ENCODE data around the gene ADRM1. TPM values are rescaled to one million over a fixed set of nuclear protein-coding genes. Genes with fewer than 3 reads are reported as not detected.

ADRM1 gene
- total RNA-seq, 1 donor: 81.3 TPM

DNA sequence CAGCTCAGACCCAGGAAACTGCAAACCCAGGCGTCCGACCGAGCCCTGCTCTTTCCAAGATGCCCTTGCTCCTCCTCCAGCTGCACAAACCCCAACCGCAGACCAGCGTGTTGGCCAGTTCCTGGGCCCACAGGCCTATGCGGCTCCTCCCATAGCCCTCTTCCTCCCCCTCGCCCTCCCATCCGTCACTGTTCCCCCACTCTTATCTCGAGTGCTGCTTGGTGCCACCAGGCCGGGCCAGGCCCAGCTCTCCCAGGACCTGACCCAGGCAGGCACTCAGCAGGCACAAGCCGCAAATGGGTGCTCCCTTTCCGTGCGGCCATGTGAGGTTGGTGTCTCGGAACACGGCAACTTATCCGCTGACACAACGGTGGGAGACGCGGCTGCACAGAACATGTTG is 28.6 kb downstream of the ADRM1 start:
- H3K4me3 ChIP-seq (ENCODE audit: low read depth, low read length): no peak overlapping the region
- DNase-seq (ENCODE audit: low read depth): no peak
- TF ChIP-seq, protein P1, sequence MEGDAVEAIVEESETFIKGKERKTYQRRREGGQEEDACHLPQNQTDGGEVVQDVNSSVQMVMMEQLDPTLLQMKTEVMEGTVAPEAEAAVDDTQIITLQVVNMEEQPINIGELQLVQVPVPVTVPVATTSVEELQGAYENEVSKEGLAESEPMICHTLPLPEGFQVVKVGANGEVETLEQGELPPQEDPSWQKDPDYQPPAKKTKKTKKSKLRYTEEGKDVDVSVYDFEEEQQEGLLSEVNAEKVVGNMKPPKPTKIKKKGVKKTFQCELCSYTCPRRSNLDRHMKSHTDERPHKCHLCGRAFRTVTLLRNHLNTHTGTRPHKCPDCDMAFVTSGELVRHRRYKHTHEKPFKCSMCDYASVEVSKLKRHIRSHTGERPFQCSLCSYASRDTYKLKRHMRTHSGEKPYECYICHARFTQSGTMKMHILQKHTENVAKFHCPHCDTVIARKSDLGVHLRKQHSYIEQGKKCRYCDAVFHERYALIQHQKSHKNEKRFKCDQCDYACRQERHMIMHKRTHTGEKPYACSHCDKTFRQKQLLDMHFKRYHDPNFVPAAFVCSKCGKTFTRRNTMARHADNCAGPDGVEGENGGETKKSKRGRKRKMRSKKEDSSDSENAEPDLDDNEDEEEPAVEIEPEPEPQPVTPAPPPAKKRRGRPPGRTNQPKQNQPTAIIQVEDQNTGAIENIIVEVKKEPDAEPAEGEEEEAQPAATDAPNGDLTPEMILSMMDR (IDR thresholded peaks at IDR 0.05; ENCODE audit: insufficient read depth, low read length): no peak

DNA sequence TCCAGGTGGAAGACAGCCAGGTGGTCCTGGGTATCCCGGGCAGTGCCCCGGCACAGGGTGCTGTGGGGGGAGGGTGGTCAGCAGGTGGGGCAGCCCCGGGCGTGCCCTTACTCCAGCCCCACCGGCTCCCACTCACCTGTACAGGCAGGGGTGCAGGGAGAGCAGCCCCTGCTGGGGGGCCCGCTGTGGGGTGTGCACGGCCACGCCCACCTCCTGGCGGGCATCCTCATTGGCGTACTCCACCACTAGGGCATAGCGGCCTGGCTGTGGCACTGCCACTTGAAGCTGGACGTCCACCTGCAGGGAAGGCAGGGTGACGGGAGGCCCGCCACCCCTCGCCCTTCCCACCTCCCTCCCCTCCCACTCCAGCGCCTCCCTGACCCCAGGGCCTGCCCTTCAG is 29.6 kb downstream of the ADRM1 start:
- no peak overlapping the region for H3K4me3 ChIP-seq (ENCODE audit: low read depth, low read length)
- TF ChIP-seq, protein P1 (IDR thresholded peaks at IDR 0.05; ENCODE audit: insufficient read depth, low read length): no peak
- DNase-seq (ENCODE audit: low read depth): no peak

DNA sequence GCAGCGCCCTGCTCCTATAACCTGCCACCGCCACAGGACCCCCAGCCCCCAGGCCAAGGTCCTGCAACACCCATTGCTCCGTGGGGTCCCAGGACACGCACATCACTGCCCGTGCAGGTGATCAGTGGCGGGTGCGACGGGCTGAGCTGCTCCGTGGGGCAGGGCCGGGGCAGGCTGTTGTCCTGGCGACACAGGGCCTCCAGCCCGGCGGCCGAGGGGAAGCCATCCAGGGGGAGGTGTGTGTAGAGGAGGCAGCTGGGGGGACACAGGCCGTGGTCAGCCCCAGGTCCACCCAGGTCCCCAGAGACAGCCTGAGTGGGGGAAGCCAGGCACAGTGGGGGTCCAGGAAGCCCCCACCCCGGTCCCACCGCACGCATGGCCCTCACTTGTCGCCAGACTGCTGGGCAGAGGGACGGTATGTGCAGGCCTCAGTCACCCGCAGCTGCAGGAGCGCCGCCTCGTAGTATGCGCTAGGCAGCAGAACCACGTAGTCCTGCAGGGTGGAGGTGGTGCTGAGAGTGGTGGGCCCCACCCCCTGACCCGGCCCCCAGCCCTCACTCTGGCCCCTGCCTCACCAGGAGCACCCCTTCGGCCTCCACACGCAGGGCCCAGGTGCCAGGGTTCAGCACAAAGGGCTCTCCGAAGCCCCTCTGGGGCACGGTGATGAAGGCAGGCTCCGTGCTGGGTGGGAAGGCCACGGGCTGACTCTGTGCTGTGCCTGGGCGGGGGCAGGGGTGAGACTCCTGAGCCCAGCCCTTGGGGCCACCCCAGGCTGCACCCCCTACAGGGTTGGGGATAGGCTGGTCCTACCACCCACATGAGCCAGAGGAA is 30.4 kb downstream of the ADRM1 start:
- H3K4me3 ChIP-seq (ENCODE audit: low read depth, low read length): no peak overlapping the region
- no peak for DNase-seq (ENCODE audit: low read depth)
- TF ChIP-seq, protein P1 (IDR thresholded peaks at IDR 0.05; ENCODE audit: insufficient read depth, low read length): no peak

DNA sequence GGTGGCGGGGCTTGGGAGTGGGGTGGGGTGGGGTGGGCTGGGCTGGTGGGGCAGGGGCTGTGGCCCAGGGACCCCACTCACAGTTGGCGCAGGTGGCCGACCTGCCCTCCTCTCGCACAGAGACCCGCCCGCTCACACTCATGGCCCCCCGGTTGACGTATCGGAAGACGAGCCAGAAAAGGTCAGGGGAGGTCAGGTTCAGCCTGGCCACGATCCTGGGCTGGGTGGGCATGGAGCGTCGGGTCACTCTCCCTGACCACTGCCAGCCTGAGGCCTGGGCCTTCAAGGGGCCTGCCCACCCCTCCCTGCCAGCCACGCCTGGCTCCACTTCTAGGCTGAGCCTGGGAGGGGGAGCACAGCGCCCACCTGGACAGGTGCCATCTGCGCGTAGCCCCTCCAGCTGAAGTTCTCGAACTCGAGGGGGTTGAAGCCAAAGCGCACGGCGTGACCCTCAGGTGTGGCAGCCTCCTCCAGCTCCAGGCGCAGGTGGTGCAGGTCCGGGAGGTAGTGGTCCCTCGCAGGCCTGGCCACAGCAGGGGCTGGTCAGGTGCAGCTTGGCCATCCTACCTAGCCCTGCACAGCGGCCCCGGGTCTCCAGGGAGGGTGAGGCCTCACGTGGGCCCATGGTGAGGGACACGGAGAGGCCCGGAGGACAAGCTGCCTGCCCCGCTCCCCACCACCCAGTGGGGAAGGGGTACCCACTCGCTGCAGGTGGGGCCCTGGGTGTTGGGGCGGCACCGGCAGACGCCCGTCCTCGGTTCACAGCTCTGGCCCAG is 31.2 kb downstream of the ADRM1 start:
- no peak overlapping the region for H3K4me3 ChIP-seq (ENCODE audit: low read depth, low read length)
- DNase-seq (ENCODE audit: low read depth): no peak
- TF ChIP-seq, protein P1 (IDR thresholded peaks at IDR 0.05; ENCODE audit: insufficient read depth, low read length): no peak

DNA sequence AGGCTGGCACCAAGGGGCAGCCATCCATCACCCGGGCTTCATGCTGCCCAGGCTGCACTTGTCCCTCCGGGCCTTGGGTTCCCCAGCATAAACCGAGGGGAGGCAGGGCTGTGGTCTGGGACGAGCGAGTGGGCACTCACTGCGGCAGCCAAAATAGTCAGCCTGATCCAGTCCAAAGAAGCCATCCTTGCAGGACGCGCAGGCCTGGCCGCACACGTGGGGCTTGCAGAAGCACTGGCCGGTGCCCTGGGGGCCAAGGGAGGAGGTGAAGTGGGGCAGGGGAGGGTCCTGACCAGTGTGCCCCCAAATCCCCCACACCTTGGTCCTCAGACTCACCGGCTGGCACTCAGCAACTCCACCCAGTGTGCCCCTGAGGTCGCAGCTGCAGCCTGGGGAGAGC is 32.1 kb downstream of the ADRM1 start:
- H3K4me3 ChIP-seq (ENCODE audit: low read depth, low read length): no peak overlapping the region
- TF ChIP-seq, protein P1 (IDR thresholded peaks at IDR 0.05; ENCODE audit: insufficient read depth, low read length): no peak
- no peak for DNase-seq (ENCODE audit: low read depth)

DNA sequence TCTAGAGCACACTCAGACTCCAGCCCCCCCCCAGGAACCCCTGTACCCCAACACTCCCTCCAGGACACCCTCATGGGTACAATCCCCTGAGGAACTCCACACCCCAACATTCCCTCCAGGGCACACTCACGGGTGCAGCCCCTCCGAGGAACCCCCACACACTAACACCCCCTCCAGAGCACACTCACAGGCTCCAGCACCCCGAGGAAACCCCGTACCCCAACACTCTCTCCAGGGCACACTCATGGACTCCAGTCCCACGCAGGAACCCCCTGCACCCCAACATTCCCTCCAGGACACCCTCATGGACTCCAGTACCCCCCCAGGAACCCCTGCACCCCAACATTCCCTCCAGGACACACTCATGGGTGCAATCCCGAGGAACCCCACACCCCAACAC is 32.7 kb downstream of the ADRM1 start:
- TF ChIP-seq, protein P1 (IDR thresholded peaks at IDR 0.05; ENCODE audit: insufficient read depth, low read length): no peak
- H3K4me3 ChIP-seq (ENCODE audit: low read depth, low read length): no peak overlapping the region
- DNase-seq (ENCODE audit: low read depth): no peak

Data from fibroblast of the aortic adventitia (primary cell).